ENCODE measurements around the gene PGP.

PGP gene

DNA sequence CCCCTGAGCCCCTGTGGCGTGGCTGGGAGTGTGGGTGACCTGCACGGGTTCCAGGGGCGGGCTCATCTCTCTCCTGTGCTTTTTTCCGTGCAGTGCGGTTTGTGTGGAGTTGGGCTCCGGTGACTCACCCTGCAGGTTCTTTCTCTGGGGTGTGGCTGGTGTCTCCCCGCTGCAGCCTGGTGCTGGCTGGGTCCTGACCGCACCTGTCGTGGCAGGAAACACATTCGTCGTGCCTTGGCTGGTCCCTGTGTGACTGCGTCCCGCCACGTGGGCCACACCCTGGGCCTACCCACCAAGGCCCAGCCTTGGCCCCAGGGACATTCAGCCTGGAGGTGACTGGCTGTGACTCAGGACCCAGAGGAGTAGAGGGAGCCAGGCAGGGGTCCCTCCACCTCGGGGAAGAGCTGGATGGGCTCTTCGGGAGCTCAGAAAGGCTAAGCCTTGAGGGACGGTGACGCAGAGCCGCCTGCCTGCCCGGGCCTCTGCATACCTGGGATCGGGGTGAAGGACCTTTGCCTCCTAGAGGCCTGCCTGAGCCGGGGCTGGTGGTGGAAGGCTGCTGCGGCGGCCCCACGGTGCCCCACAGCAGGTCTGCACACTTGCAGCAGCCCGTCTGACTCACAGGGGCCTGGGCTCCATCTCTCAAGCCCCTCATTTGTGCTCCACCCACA, 51.3 kb downstream of the PGP start:
- no peak overlapping the region for H3K9ac ChIP-seq (ENCODE audit: low read depth, low read length)
- TF ChIP-seq, protein P1, sequence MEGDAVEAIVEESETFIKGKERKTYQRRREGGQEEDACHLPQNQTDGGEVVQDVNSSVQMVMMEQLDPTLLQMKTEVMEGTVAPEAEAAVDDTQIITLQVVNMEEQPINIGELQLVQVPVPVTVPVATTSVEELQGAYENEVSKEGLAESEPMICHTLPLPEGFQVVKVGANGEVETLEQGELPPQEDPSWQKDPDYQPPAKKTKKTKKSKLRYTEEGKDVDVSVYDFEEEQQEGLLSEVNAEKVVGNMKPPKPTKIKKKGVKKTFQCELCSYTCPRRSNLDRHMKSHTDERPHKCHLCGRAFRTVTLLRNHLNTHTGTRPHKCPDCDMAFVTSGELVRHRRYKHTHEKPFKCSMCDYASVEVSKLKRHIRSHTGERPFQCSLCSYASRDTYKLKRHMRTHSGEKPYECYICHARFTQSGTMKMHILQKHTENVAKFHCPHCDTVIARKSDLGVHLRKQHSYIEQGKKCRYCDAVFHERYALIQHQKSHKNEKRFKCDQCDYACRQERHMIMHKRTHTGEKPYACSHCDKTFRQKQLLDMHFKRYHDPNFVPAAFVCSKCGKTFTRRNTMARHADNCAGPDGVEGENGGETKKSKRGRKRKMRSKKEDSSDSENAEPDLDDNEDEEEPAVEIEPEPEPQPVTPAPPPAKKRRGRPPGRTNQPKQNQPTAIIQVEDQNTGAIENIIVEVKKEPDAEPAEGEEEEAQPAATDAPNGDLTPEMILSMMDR (IDR thresholded peaks at IDR 0.05; ENCODE audit: borderline replicate concordance, extremely low read depth, low read length, poor library complexity, severe bottlenecking) = no peak
- H3K79me2 ChIP-seq (ENCODE audit: insufficient read depth, low read length) = peaks cover 74% of the 10 kb centered on the region
- peaks cover 11% of the 10 kb centered on the region for H3K9me3 ChIP-seq (ENCODE audit: insufficient read depth, low read length, severe bottlenecking)
- H3K27ac ChIP-seq (ENCODE audit: low read length) = no peak overlapping the region
- no peak for ATAC-seq (ENCODE audit: insufficient read depth, low read depth)
- H3K27me3 ChIP-seq (ENCODE audit: insufficient read depth, low read length, poor library complexity) = no peaks in the 10 kb centered on the region
- no peak for DNase-seq
- H3K4me3 ChIP-seq (ENCODE audit: low read depth in 1 of 2, low read length in 2 of 2) = no peak overlapping the region; a peak in 1 of 4 replicates
- no peak overlapping the region for H3K4me2 ChIP-seq (ENCODE audit: insufficient read depth, low read length)
- no peak overlapping the region for H2AFZ ChIP-seq (ENCODE audit: low read depth, low read length)
- H4K20me1 ChIP-seq (ENCODE audit: insufficient read depth, low read length) = peaks cover 63% of the 10 kb centered on the region
- H3K36me3 ChIP-seq (ENCODE audit: insufficient read depth, low read length) = peaks cover 48% of the 10 kb centered on the region
- peaks cover 6% of the 10 kb centered on the region for H3K4me1 ChIP-seq (ENCODE audit: insufficient read depth, low read length)

DNA sequence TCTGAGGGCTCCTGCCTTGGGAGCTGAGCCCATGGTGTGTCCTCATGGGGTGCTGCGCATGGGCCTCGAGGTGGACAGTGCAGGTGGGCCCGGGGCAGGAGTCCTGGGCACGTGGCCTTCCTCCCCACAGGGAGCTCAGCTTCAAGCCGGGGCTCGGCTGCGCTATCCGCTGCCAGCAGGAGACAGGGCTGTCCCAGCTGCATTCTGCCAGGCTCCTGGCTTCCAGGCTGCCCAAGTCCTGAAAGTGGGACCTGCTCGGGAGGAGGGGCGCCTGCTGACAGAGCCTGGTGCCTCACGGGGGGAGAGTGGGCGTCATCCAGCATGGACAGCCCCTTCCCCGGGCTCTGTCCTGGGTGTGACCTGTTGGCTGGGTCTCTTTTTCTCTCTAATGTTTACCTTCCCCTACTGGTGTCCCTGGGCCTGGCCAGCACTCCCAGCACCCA, 51.9 kb downstream of the PGP start:
- peaks cover 48% of the 10 kb centered on the region for H3K36me3 ChIP-seq (ENCODE audit: insufficient read depth, low read length)
- no peak overlapping the region for H3K4me2 ChIP-seq (ENCODE audit: insufficient read depth, low read length)
- TF ChIP-seq, protein P1 (IDR thresholded peaks at IDR 0.05; ENCODE audit: borderline replicate concordance, extremely low read depth, low read length, poor library complexity, severe bottlenecking) = no peak
- no peak for TF ChIP-seq EZH2 (IDR thresholded peaks at IDR 0.05; ENCODE audit: borderline replicate concordance, low read depth, low read length, severe bottlenecking)
- ATAC-seq (ENCODE audit: insufficient read depth, low read depth) (no peak), DNase-seq (no peak)
- H3K4me3 ChIP-seq (ENCODE audit: low read depth in 1 of 2, low read length in 2 of 2) = no peak overlapping the region
- H3K79me2 ChIP-seq (ENCODE audit: insufficient read depth, low read length) = peaks cover 80% of the 10 kb centered on the region
- no peak overlapping the region for H3K27ac ChIP-seq (ENCODE audit: low read length)
- H3K4me1 ChIP-seq (ENCODE audit: insufficient read depth, low read length) = peaks cover 13% of the 10 kb centered on the region
- no peaks in the 10 kb centered on the region for H3K27me3 ChIP-seq (ENCODE audit: insufficient read depth, low read length, poor library complexity)
- no peak overlapping the region for H2AFZ ChIP-seq (ENCODE audit: low read depth, low read length)
- peaks cover 11% of the 10 kb centered on the region for H3K9me3 ChIP-seq (ENCODE audit: insufficient read depth, low read length, severe bottlenecking)
- peaks cover 63% of the 10 kb centered on the region for H4K20me1 ChIP-seq (ENCODE audit: insufficient read depth, low read length)
- no peak overlapping the region for H3K9ac ChIP-seq (ENCODE audit: low read depth, low read length)

DNA sequence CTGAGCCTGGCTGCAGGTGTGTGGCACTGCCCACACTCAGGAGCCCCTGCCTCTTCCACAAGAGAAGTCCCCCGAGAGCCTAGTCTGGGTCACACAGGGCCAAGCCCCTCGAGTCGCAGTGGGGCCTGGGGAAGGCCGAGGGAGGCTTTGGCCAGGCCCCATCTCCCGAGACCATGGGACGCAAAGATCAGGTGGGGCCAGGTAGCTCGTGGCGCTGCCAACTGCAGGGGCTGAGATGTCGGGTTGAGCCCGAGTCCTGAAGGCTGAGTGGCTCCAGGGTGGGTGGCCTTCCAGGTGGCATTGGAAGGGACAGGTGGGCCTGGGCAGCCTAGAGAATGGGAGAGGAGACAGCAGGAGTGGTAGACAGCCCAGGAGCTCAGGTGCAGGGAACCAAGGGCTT, 52.7 kb downstream of the PGP start:
- Histone ChIP-seq H4K20me1 (ENCODE audit: insufficient read depth, low read length) (peaks cover 65% of the 10 kb centered on the region), H3K27me3 (ENCODE audit: insufficient read depth, low read length, poor library complexity) (no peaks in the 10 kb centered on the region), H3K4me2 (ENCODE audit: insufficient read depth, low read length) (no peak overlapping the region), H3K79me2 (ENCODE audit: insufficient read depth, low read length) (peaks cover 88% of the 10 kb centered on the region), H3K9ac (ENCODE audit: low read depth, low read length) (no peak overlapping the region), H3K4me1 (ENCODE audit: insufficient read depth, low read length) (peaks cover 21% of the 10 kb centered on the region), H3K27ac (ENCODE audit: low read length) (no peak overlapping the region), H3K4me3 (ENCODE audit: low read depth in 1 of 2, low read length in 2 of 2) (no peak overlapping the region), H3K36me3 (ENCODE audit: insufficient read depth, low read length) (peaks cover 41% of the 10 kb centered on the region), H3K9me3 (ENCODE audit: insufficient read depth, low read length, severe bottlenecking) (peaks cover 11% of the 10 kb centered on the region), H2AFZ (ENCODE audit: low read depth, low read length) (no peak overlapping the region)
- no peak for TF ChIP-seq EZH2 (IDR thresholded peaks at IDR 0.05; ENCODE audit: borderline replicate concordance, low read depth, low read length, severe bottlenecking)
- TF ChIP-seq, protein P1 (IDR thresholded peaks at IDR 0.05; ENCODE audit: borderline replicate concordance, extremely low read depth, low read length, poor library complexity, severe bottlenecking) = no peak
- no peak for ATAC-seq (ENCODE audit: insufficient read depth, low read depth)
- DNase-seq = no peak

Measured in DND-41 (cell line).